Renal cortex interstitium (tissue), 15 donors: ENCODE measurements around the gene PRM3. TPM values are rescaled to one million over a fixed set of nuclear protein-coding genes. Genes with fewer than 3 reads are reported as not detected.

ENCODE experiments used
- DNase-seq, 11 donors: peaks; one replicate each; pipeline ENCODE4 v3.0.0-alpha.2; 2013; ENCODE audit warnings: low read depth in 9 of 11, low spot score in 4 of 11; ENCODE audit errors: extremely low read depth in 1 of 11
- long read RNA-seq, 16 experiments: transcript quantifications; one replicate each; lab custom pipeline, GENCODE V29; 2026
- polyA plus RNA-seq, 3 donors: library from polyadenylated mRNA; unstranded; fragments of 120-200 nt; gene quantifications; one replicate each; pipeline ENCODE4 v1.2.1, GENCODE V29; 2013; ENCODE audit not compliant: insufficient read length in 3 of 3

PRM3 gene, protein sequence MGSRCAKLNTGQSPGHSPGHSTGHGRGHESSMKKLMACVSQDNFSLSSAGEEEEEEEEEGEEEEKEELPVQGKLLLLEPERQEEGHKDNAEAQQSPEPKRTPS
- polyA plus RNA-seq, result not detected
- long read RNA-seq, donor 1, result 0 reads
- long read RNA-seq, donor 2, partial matches to known transcripts, result 0 of 1 reads
- long read RNA-seq, donor 2, other reads (novel, unspliced or antisense), result 0 of 1 reads
- long read RNA-seq, donor 3, result 0 reads
- long read RNA-seq, donor 4, result 0 reads
- long read RNA-seq, donor 5, result 0 reads
- long read RNA-seq, donor 6, result 0 reads
- long read RNA-seq, donor 7, result 0 reads
- long read RNA-seq, donor 8, result 0 reads
- long read RNA-seq, donor 9, result 0 reads
- long read RNA-seq, donor 10, result 0 reads
- long read RNA-seq, donor 11, result 0 reads
- long read RNA-seq, donor 12, result 0 reads
- long read RNA-seq, donor 13, result 0 reads
- long read RNA-seq, donor 14, result 0 reads
- long read RNA-seq, donor 15, result 0 reads
- long read RNA-seq, donor 16, result 0 reads

- DNase-seq, result no peak
Observed at GRCh38 chr16:11272921-11273720, at the start of gene PRM3. Gene PRM3, minus strand, starts transcription at chr16:11273629. Its CDS starts 34 bp downstream, at chr16:11273595.

GRCh38 chr16:11322823-11323222, 49.4 kb upstream of the PRM3 start:
- DNase-seq, result no peak

GRCh38 chr16:11321662-11322061, 48.2 kb upstream of the PRM3 start:
- no peak for DNase-seq

DNA sequence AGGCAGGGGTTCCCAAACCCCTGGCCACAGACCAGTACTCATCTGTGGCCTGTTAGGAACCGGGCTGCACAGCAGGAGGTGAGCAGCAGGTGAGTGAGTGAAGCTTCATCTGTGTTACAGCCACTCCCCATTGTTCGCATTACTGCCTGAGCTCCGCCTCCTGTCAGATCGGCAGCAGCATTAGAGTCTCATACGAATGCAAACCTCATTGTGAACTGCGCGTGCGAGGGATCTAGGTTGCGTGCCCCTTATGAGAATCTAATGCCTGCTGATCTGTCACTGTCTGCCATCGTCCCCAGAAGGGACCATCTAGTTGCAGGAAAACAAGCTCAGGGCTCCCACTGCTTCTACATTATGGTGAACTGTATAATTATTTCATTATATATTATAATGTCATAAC, 46.7 kb upstream of the PRM3 start:
- DNase-seq, result no peak

GRCh38 chr16:11319529-11320146, 46.2 kb upstream of the PRM3 start:
- no peak for DNase-seq

DNA sequence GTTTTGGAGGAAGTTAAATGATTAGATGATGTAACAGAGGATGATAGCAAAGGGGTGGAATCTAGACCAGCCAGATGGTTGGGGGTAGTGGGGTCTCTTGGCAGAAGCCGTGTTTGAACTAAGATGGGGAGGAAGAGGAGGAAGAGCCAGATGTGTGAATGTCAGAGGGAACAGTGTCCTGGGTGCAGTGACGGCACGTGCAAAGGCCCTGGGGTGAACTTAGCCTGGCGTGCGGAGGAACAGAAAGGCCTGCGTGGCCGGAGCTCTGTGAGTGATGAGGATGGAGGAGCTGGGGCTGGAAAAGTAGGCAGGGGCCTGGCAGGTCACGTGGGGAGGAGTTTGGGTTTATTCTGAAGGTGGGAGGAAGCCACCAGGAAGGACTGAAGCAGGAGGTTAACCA, 45.4 kb upstream of the PRM3 start:
- no peak for DNase-seq

GRCh38 chr16:11316331-11317015, 43.0 kb upstream of the PRM3 start:
- DNase-seq, result no peak

DNA sequence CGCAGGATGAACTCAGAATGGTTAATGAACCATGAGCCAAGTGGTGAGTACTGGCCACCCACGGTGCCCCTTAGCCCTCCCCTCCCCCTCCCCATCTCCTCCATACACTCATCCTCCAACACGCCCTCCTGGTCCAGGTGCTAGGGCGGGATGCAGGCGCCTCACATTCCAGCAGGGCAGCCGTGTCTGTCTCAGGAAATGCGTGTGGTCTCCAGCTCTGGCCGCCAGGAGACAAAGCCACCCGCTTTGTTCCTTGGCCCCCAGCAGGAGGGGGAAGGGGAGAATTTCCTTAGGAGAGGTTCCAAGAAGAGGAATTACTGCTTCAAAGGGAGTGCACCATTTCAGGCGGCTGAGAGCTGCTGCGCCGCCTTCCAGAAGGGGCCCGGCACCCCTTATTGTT, 42.1 kb upstream of the PRM3 start:
- peak in 4 of 11 donors; percentile 79 to 84 (median 82) for DNase-seq

DNA sequence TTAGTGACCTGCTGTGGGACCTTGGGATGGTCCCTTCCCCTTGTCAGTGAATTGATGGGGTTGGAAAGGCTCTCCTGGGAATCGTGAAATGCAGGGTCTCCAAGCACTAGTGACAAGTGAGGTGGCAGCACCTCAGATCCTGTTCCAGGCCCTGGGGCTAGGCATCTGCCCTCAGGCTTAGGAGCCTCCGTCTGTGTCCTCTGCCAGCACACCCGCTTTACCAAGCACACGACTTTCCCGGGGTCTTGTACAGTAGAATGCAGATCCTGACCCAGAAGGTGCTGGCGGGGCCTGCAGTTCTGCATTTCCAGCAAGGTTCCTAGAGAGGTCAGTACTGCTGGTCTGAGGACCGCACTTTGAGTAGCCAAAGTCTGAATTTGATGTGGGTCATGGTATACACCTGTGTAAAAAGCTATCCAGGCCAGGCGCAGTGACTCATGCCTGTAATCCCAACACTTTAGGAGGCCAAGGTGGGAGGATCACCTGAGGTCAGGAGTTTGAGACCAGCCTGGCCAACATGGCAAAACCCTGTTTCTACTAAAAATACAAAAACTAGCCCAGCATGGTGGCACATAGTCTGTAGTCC, 41.0 kb upstream of the PRM3 start:
- DNase-seq, result no peak

GRCh38 chr16:11313493-11314308, 40.3 kb upstream of the PRM3 start:
- no peak for DNase-seq

GRCh38 chr16:11312718-11313492, 39.5 kb upstream of the PRM3 start:
- peak in 1 of 11 donors; percentile 51 for DNase-seq

DNA sequence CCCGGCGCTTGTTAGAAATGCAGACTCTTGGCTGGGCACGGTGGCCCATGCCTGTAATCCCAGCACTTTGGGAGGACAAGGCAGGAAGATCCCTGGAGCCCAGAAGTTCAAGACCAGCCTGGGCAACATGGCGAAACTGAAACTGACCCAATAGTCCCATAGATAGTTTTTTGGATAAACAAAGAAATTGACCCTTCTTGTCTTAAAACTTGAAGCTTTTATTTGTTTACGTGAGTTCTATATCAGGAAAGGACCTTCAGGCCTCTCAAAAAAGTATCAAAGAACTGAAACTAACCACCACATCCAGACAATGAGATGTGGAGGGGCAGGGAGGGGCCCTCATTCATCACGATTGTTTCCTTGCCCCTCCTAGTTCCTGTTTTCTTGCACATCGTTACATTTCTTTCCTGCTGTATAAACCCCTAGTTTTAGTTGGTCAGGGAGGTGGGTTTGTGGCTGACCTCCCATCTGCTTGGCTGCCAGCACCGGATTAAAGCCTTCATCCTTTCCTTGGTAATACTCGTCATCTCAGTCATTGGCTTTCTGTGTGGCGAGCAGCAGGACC, 37.6 kb upstream of the PRM3 start:
- no peak for DNase-seq

DNA sequence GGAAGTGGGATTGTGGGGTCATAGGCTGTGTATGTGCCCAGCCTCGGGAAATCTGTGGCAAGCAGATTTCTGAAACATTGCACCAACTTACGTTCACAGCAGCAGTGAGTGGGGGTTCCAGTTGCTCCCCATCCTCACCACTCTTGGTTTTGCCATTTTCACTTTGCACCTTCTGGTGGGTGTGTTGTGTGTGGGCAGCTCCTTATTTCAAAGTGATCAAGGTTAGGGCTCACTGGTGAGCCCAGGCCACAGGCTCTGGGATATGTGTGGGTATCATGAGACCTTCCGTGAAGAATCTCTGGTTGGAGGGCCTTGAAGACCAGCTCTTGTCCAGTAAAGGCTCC, 37.2 kb upstream of the PRM3 start:
- DNase-seq, result no peak

- no peak for DNase-seq
Observed at GRCh38 chr16:11309895-11310633, 36.6 kb upstream of the PRM3 start.

DNA sequence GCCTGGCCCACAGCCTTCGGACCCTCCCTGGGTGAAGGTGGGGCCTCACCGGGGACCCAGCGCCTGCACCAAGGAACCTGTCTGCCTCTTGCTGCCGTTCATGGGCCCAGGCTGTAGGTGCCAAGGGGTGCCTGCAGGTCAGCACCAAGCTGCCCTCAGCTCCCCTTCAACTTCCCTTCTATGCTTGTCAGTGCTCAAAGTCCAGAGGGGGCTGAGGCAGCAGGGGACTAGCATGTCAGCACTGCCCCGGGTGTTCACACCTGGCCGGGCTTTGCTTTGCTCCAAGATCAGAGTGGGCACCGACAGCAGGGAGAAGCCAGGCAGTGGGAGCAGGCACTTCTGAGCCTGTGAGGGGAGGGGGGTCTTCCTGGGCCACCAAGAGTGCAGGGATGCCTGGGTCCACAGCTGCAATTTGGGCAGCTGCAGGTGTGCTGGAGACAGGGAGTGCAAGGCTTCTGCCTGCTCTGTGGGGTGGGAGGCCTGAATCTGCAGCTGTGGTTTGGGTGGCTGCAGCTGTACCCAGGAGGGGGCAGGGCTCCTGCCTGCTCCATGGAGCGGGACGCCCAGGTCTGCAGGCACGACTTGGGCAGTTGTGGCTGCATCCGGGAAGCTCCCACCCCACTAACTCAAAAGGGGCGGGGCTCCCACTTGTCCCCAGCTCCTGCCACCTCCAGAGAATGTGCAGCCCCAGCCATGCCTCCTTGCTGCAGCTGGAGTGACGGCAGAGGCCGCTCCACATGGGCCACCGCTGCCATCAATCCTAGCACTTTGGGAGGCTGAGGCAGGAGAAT, 35.3 kb upstream of the PRM3 start:
- DNase-seq, result no peak
